DOHH2 (cell line): ENCODE data around the gene TRPM3.

Source experiments
- H3F3A ChIP-seq: fragments of 200-600 bp; sonication (generic), shearing (Covaris generic); 2 replicates; pipeline ENCODE4 v1.6.0; 2016; ENCODE audit warnings: antibody characterized with exemption, mild to moderate bottlenecking; ENCODE audit not compliant: control insufficient read depth, insufficient read depth
- H3K27ac ChIP-seq: fragments of 200-600 bp; sonication (generic); 2 replicates; pipeline ENCODE4 v1.5.1; 2014; ENCODE audit warnings: low read depth, mild to moderate bottlenecking, low read length, moderate library complexity
- H3K27me3 ChIP-seq: fragments of 200-600 bp; sonication (generic); 2 replicates; pipeline ENCODE4 v1.6.1; 2014; ENCODE audit warnings: mild to moderate bottlenecking, low read length, mixed read lengths; ENCODE audit not compliant: control insufficient read depth
- H3K36me3 ChIP-seq: fragments of 200-600 bp; sonication (generic); 2 replicates; pipeline ENCODE4 v1.6.1; 2014; ENCODE audit warnings: mild to moderate bottlenecking, low read length, moderate library complexity, mixed read lengths; ENCODE audit not compliant: control insufficient read depth
- H3K4me1 ChIP-seq: fragments of 200-600 bp; sonication (generic); 2 replicates; pipeline ENCODE4 v1.6.1; 2014; ENCODE audit warnings: mild to moderate bottlenecking, low read length, mixed read lengths; ENCODE audit not compliant: control insufficient read depth
- H3K4me2 ChIP-seq: fragments of 200-600 bp; sonication (generic); 2 replicates; pipeline ENCODE4 v1.6.0; 2014; ENCODE audit warnings: mild to moderate bottlenecking, low read length, moderate library complexity
- H3K4me3 ChIP-seq: fragments of 200-600 bp; sonication (generic); 2 replicates; pipeline ENCODE4 v1.5.1; 2014; ENCODE audit warnings: mild to moderate bottlenecking, low read length, mixed read lengths
- H3K79me2 ChIP-seq: fragments of 200-600 bp; sonication (generic); 2 replicates; pipeline ENCODE4 v1.6.1; 2014; ENCODE audit warnings: mild to moderate bottlenecking, low read length, mixed read lengths; ENCODE audit not compliant: control insufficient read depth
- H3K9me2 ChIP-seq: fragments of 200-600 bp; sonication (generic); replicated peaks from 2 replicates; pipeline ENCODE4 v1.6.1; 2014; ENCODE audit warnings: mild to moderate bottlenecking, low read length, mixed read lengths; ENCODE audit not compliant: control insufficient read depth
- H3K9me3 ChIP-seq: fragments of 200-600 bp; sonication (generic); 2 replicates; pipeline ENCODE4 v1.6.1; 2014; ENCODE audit warnings: antibody characterized with exemption, low read length, mixed read lengths; ENCODE audit not compliant: control insufficient read depth, insufficient read depth
- H4K20me1 ChIP-seq: fragments of 200-600 bp; sonication (generic); 2 replicates; pipeline ENCODE4 v1.6.0; 2014; ENCODE audit warnings: low read depth, mild to moderate bottlenecking, antibody characterized with exemption, low read length, moderate library complexity; ENCODE audit not compliant: control insufficient read depth, insufficient read depth
- CTCF ChIP-seq: fragments of 200-600 bp; sonication (generic); IDR thresholded peaks from one replicate; pipeline ENCODE4 v1.5.1; 2014; ENCODE audit warnings: antibody characterized with exemption, mild to moderate bottlenecking, low read depth, low read length; ENCODE audit not compliant: poor library complexity, severe bottlenecking
- EZH2phosphoT487 ChIP-seq: fragments of 200-600 bp; sonication (generic); IDR thresholded peaks from 2 replicates; pipeline ENCODE4 v1.6.1; 2017; ENCODE audit warnings: borderline replicate concordance, mild to moderate bottlenecking, antibody characterized with exemption, low read length, moderate library complexity, mixed read lengths

Gene TRPM3

GRCh38 chr9:70672161-70672649 lies 449.2 kb downstream of the TRPM3 start:
- Histone ChIP-seq H3K9me2 (no peaks in the 10 kb centered on the region), H3F3A (no peaks in the 10 kb centered on the region), H3K4me3 (no peak overlapping the region), H4K20me1 (no peaks in the 10 kb centered on the region), H3K4me1 (no peaks in the 10 kb centered on the region), H3K79me2 (no peaks in the 10 kb centered on the region), H3K4me2 (no peak overlapping the region), H3K27ac (no peak overlapping the region), H3K36me3 (no peaks in the 10 kb centered on the region), H3K27me3 (no peaks in the 10 kb centered on the region), H3K9me3 (no peaks in the 10 kb centered on the region)
- TF ChIP-seq EZH2phosphoT487, result no peak
- TF ChIP-seq CTCF, result no peak

GRCh38 chr9:70668751-70669150 lies 452.7 kb downstream of the TRPM3 start:
- H3K4me2 ChIP-seq, result no peak overlapping the region
- H3K27me3 ChIP-seq, result no peaks in the 10 kb centered on the region
- H3K4me3 ChIP-seq, result no peak overlapping the region
- no peaks in the 10 kb centered on the region for H3K36me3 ChIP-seq
- H3K4me1 ChIP-seq, result no peaks in the 10 kb centered on the region
- no peaks in the 10 kb centered on the region for H3F3A ChIP-seq
- H3K79me2 ChIP-seq, result no peaks in the 10 kb centered on the region
- no peaks in the 10 kb centered on the region for H4K20me1 ChIP-seq
- H3K27ac ChIP-seq, result no peak overlapping the region
- H3K9me2 ChIP-seq, result no peaks in the 10 kb centered on the region
- no peak for TF ChIP-seq CTCF
- no peak for TF ChIP-seq EZH2phosphoT487
- no peaks in the 10 kb centered on the region for H3K9me3 ChIP-seq

- TF ChIP-seq CTCF, result no peak
- TF ChIP-seq EZH2phosphoT487, result no peak
Measured at GRCh38 chr9:70658765-70659164, 462.7 kb downstream of the TRPM3 start.

GRCh38 chr9:70656281-70656680 lies 465.1 kb downstream of the TRPM3 start:
- H4K20me1 ChIP-seq, result no peaks in the 10 kb centered on the region
- no peaks in the 10 kb centered on the region for H3K4me1 ChIP-seq
- H3K27me3 ChIP-seq, result no peaks in the 10 kb centered on the region
- H3K79me2 ChIP-seq, result no peaks in the 10 kb centered on the region
- H3K9me2 ChIP-seq, result no peaks in the 10 kb centered on the region
- no peak overlapping the region for H3K27ac ChIP-seq
- H3K4me2 ChIP-seq, result no peak overlapping the region
- no peak overlapping the region for H3K4me3 ChIP-seq
- no peaks in the 10 kb centered on the region for H3K36me3 ChIP-seq
- TF ChIP-seq CTCF (no peak), EZH2phosphoT487 (no peak)
- H3F3A ChIP-seq, result no peaks in the 10 kb centered on the region
- no peaks in the 10 kb centered on the region for H3K9me3 ChIP-seq

More at GRCh38 chr9:70658765-70659164, 462.7 kb downstream of the TRPM3 start:
- Histone ChIP-seq H3K4me3 (no peak overlapping the region), H3K27ac (no peak overlapping the region), H3K4me1 (no peaks in the 10 kb centered on the region), H3K36me3 (no peaks in the 10 kb centered on the region), H4K20me1 (no peaks in the 10 kb centered on the region), H3K9me3 (no peaks in the 10 kb centered on the region), H3F3A (no peaks in the 10 kb centered on the region), H3K27me3 (no peaks in the 10 kb centered on the region), H3K9me2 (no peaks in the 10 kb centered on the region), H3K79me2 (no peaks in the 10 kb centered on the region), H3K4me2 (no peak overlapping the region)
